ENCODE data around the gene TBC1D30.

DNA sequence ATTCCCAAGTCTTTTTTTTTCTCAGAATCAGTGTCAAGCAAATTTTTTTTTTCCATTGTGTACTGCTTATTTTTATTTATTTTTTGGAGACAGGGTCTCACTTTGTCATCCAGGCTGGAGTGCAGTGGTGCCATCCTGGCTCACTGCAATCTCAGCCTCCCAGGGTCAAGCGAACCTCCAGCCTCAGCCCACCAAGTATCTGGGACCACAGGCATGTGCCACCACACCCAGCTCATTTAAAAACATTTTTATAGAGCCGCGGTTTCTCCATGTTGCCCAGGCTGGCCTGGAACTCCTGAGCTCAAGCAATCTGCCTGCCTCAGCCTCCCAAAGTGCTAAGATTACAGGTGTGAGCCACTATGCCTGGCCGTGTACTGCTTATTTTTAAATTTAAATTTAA, 68.1 kb downstream of the TBC1D30 start:
- TF ChIP-seq, protein P1, sequence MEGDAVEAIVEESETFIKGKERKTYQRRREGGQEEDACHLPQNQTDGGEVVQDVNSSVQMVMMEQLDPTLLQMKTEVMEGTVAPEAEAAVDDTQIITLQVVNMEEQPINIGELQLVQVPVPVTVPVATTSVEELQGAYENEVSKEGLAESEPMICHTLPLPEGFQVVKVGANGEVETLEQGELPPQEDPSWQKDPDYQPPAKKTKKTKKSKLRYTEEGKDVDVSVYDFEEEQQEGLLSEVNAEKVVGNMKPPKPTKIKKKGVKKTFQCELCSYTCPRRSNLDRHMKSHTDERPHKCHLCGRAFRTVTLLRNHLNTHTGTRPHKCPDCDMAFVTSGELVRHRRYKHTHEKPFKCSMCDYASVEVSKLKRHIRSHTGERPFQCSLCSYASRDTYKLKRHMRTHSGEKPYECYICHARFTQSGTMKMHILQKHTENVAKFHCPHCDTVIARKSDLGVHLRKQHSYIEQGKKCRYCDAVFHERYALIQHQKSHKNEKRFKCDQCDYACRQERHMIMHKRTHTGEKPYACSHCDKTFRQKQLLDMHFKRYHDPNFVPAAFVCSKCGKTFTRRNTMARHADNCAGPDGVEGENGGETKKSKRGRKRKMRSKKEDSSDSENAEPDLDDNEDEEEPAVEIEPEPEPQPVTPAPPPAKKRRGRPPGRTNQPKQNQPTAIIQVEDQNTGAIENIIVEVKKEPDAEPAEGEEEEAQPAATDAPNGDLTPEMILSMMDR (IDR thresholded peaks at IDR 0.05): no peak
- no peak for TF ChIP-seq EP300 (IDR thresholded peaks at IDR 0.05)
